GM23248 (cell line): Measurements from ENCODE around the gene SPTBN5. TPM values are rescaled to one million over a fixed set of nuclear protein-coding genes. Genes with fewer than 3 reads are reported as not detected.

ENCODE experiments used
- DNase-seq: peaks from one replicate; pipeline ENCODE4 v3.0.0-alpha.2; 2015
- H2AFZ ChIP-seq: fragments of 200-600 bp; sonication (generic); 2 replicates; pipeline ENCODE4 v1.6.1; 2016; ENCODE audit warnings: antibody characterized with exemption
- H3F3A ChIP-seq: fragments of 200-600 bp; sonication (generic); 2 replicates; pipeline ENCODE4 v1.6.1; 2016; ENCODE audit warnings: mild to moderate bottlenecking, antibody characterized with exemption, mixed run types; ENCODE audit not compliant: insufficient read depth
- H3K27ac ChIP-seq: fragments of 200-600 bp; sonication (generic); 2 replicates; pipeline ENCODE4 v1.5.1; 2016; ENCODE audit warnings: mild to moderate bottlenecking
- H3K27me3 ChIP-seq: fragments of 200-600 bp; sonication (generic); replicated peaks from 2 replicates; pipeline ENCODE4 v1.6.1; 2016; ENCODE audit warnings: mild to moderate bottlenecking; ENCODE audit not compliant: insufficient read depth
- H3K36me3 ChIP-seq: fragments of 200-600 bp; sonication (generic); 2 replicates; pipeline ENCODE4 v1.6.1; 2016; ENCODE audit warnings: low read depth, mild to moderate bottlenecking
- H3K4me1 ChIP-seq: fragments of 200-600 bp; sonication (generic); 2 replicates; pipeline ENCODE4 v1.6.1; 2016; ENCODE audit warnings: mild to moderate bottlenecking; ENCODE audit not compliant: insufficient read depth
- H3K4me2 ChIP-seq: fragments of 200-600 bp; sonication (generic); one replicate; pipeline ENCODE4 v1.6.1; 2016; ENCODE audit warnings: mild to moderate bottlenecking; ENCODE audit not compliant: unreplicated experiment
- H3K4me3 ChIP-seq: fragments of 200-600 bp; sonication (generic); 2 replicates; pipeline ENCODE4 v1.5.1; 2016; ENCODE audit warnings: mild to moderate bottlenecking
- H3K79me2 ChIP-seq: fragments of 200-600 bp; sonication (generic); 2 replicates; pipeline ENCODE4 v1.6.1; 2016; ENCODE audit warnings: mild to moderate bottlenecking; ENCODE audit not compliant: insufficient read depth
- H3K9ac ChIP-seq: fragments of 200-600 bp; sonication (generic); 2 replicates; pipeline ENCODE4 v1.6.1; 2016; ENCODE audit warnings: mild to moderate bottlenecking
- H3K9me2 ChIP-seq: fragments of 200-600 bp; sonication (generic); 2 replicates; pipeline ENCODE4 v1.6.1; 2016; ENCODE audit warnings: mixed run types, mild to moderate bottlenecking, moderate library complexity; ENCODE audit not compliant: insufficient read depth
- H3K9me3 ChIP-seq: fragments of 200-600 bp; sonication (generic); one replicate; pipeline ENCODE4 v1.6.1; 2017; ENCODE audit warnings: low read depth
- H4K20me1 ChIP-seq: fragments of 200-600 bp; sonication (generic); 2 replicates; pipeline ENCODE4 v1.6.0; 2016; ENCODE audit not compliant: insufficient read depth
- EZH2 ChIP-seq: fragments of 200-600 bp; sonication (generic); IDR thresholded peaks from 2 replicates; pipeline ENCODE4 v1.6.1; 2018; ENCODE audit warnings: antibody characterized with exemption, mild to moderate bottlenecking; ENCODE audit not compliant: insufficient read depth, poor library complexity, severe bottlenecking
- EZH2phosphoT487 ChIP-seq: fragments of 200-600 bp; sonication (generic); IDR thresholded peaks from 2 replicates; pipeline ENCODE4 v1.6.1; 2018; ENCODE audit warnings: antibody characterized with exemption, moderate library complexity, mild to moderate bottlenecking, low read depth; ENCODE audit not compliant: insufficient read depth
- WGBS, 2 experiments: methylation state at CpG; one replicate each; pipeline ENCODE4 v1.1.6; 2015 to 2017; ENCODE audit warnings: low lambda C conversion rate in 2 of 2, low coverage in 1 of 2; ENCODE audit errors: missing lambda C conversion rate in 2 of 2; 5-methylcytosine and 5-hydroxymethylcytosine counted together
- in situ Hi-C: fragments of 300-500 bp; cut with MboI; formaldehyde crosslinking; loops from 2 replicates; pipeline ENCODE4 v1.15.0; 2020
- polyA plus RNA-seq: library from polyadenylated mRNA; unstranded; fragments of >200 nt; fragmentation: Nextera tagmentation; extraction: Ambion mirVana; gene quantifications from 2 replicates; pipeline ENCODE4 v1.2.1, GENCODE V29; 2016
- total RNA-seq: library from RNA; depleted of rRNA; stranded (reverse); fragments of >200 nt; shearing (Covaris generic); gene quantifications from 2 replicates; pipeline ENCODE4 v1.2.3, GENCODE V29; 2014

The SPTBN5 gene
- total and polyA plus RNA-seq, 2 experiments from 2014 or later, result 0.03 to 0.11 TPM

- H3K27me3 ChIP-seq, result no peaks in the 10 kb centered on the region
- H2AFZ ChIP-seq, result no peak overlapping the region
- H4K20me1 ChIP-seq, result no peaks in the 10 kb centered on the region
- peaks cover 7% of the 10 kb centered on the region; the same call in 1 of the 2 replicates for H3K4me1 ChIP-seq
- no peaks in the 10 kb centered on the region for H3K9me2 ChIP-seq
- H3K27ac ChIP-seq, result no peak overlapping the region
- H3K4me3 ChIP-seq, result no peak overlapping the region
- no peaks in the 10 kb centered on the region for H3K9me3 ChIP-seq
- H3K4me2 ChIP-seq, result peak overlapping the region; percentile 17
- H3F3A ChIP-seq, result peaks cover 5% of the 10 kb centered on the region; the same call in 1 of the 2 replicates
- 48 to 55% methylated on average over 10 of the region's 10 CpGs for WGBS, 2 experiments
- TF ChIP-seq EZH2phosphoT487, result no peak
- no peak for TF ChIP-seq EZH2
- H3K36me3 ChIP-seq, result no peaks in the 10 kb centered on the region
- no peak overlapping the region for H3K9ac ChIP-seq
- in situ Hi-C loops, result no loop called here
- peaks cover 6% of the 10 kb centered on the region for H3K79me2 ChIP-seq
- DNase-seq, result peak; percentile 78
These were observed 24.0 kb upstream of the SPTBN5 start for GRCh38 chr15:41917767-41918430.

- no peaks in the 10 kb centered on the region for H3K36me3 ChIP-seq
These were observed 21.6 kb upstream of the SPTBN5 start for GRCh38 chr15:41915255-41915994.

DNA sequence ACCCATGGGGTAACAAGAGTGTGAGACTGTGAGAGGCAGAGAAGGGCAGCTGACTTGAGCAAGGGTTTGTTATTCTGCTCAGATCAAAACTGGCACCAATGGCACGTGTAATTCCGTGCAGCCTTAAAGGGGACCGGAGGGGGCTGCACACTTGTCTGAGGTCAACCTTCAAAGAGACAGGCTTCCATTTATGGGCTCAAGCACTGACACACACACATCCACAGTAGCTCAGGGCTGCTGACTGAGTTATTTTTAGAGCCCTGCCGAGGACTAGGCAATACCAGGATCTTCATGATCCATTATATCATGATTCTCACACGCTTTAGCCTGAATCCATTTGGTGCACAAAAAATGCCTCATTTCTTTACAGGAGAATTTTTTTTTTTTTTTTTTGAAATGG lies 20.6 kb upstream of the SPTBN5 start:
- TF ChIP-seq EZH2phosphoT487 (no peak), EZH2 (no peak)
- Histone ChIP-seq H3K27me3 (no peaks in the 10 kb centered on the region), H3K4me1 (peaks cover 7% of the 10 kb centered on the region; the same call in 1 of the 2 replicates), H3K4me2 (no peak overlapping the region), H2AFZ (no peak overlapping the region), H3K36me3 (no peaks in the 10 kb centered on the region), H4K20me1 (no peaks in the 10 kb centered on the region), H3K4me3 (no peak overlapping the region), H3K9ac (no peak overlapping the region), H3K9me3 (no peaks in the 10 kb centered on the region), H3K79me2 (peaks cover 6% of the 10 kb centered on the region), H3K9me2 (no peaks in the 10 kb centered on the region), H3F3A (peaks cover 5% of the 10 kb centered on the region; the same call in 1 of the 2 replicates), H3K27ac (no peak overlapping the region)
- WGBS, 2 experiments, result 91 to 96% methylated on average over 5 of the region's 5 CpGs
- in situ Hi-C loops, result no loop called here
- no peak for DNase-seq

More at GRCh38 chr15:41915255-41915994, 21.6 kb upstream of the SPTBN5 start:
- H2AFZ ChIP-seq, result no peak overlapping the region
- no peak overlapping the region for H3K27ac ChIP-seq
- H3K4me2 ChIP-seq, result no peak overlapping the region
- H3K27me3 ChIP-seq, result no peaks in the 10 kb centered on the region
- H3F3A ChIP-seq, result peaks cover 5% of the 10 kb centered on the region; the same call in 1 of the 2 replicates
- peaks cover 7% of the 10 kb centered on the region; the same call in 1 of the 2 replicates for H3K4me1 ChIP-seq
- no peaks in the 10 kb centered on the region for H3K9me2 ChIP-seq
- DNase-seq, result no peak
- in situ Hi-C loops, result no loop called here
- H3K9me3 ChIP-seq, result no peaks in the 10 kb centered on the region
- no peak overlapping the region for H3K4me3 ChIP-seq
- WGBS, 2 experiments, result 88 to 97% methylated on average over 6 of the region's 6 CpGs
- no peaks in the 10 kb centered on the region for H4K20me1 ChIP-seq
- TF ChIP-seq EZH2phosphoT487, result no peak
- TF ChIP-seq EZH2, result no peak
- H3K9ac ChIP-seq, result no peak overlapping the region
- peaks cover 6% of the 10 kb centered on the region for H3K79me2 ChIP-seq

- H3F3A ChIP-seq, result peaks cover 5% of the 10 kb centered on the region; the same call in 1 of the 2 replicates
- no peak overlapping the region for H2AFZ ChIP-seq
- no peak overlapping the region for H3K4me2 ChIP-seq
- DNase-seq, result no peak
- H3K9ac ChIP-seq, result no peak overlapping the region
- 78 to 83% methylated on average over 3 of the region's 3 CpGs for WGBS, 2 experiments
- H3K4me3 ChIP-seq, result no peak overlapping the region
- peaks cover 7% of the 10 kb centered on the region; the same call in 1 of the 2 replicates for H3K4me1 ChIP-seq
- no peaks in the 10 kb centered on the region for H3K27me3 ChIP-seq
- TF ChIP-seq EZH2 (no peak), EZH2phosphoT487 (no peak)
- in situ Hi-C loops, result no loop called here
- H3K27ac ChIP-seq, result no peak overlapping the region
- no peaks in the 10 kb centered on the region for H3K9me2 ChIP-seq
- H3K79me2 ChIP-seq, result peaks cover 6% of the 10 kb centered on the region
- H3K9me3 ChIP-seq, result no peaks in the 10 kb centered on the region
- H3K36me3 ChIP-seq, result 0 out of 2 replicates have a peak, but pooled peaks cover 2% of the 10 kb centered on the region
- H4K20me1 ChIP-seq, result no peaks in the 10 kb centered on the region
These were observed 19.4 kb upstream of the SPTBN5 start for GRCh38 chr15:41913256-41913655.
